Parathyroid adenoma (tissue), 2 donors: ENCODE measurements around the gene ABCF2.

Experiments used
- H2AFZ ChIP-seq: fragments of 300-600 bp; sonication (generic); one replicate; pipeline ENCODE4 v1.7.0; 2017; ENCODE audit warnings: antibody characterized with exemption, mild to moderate bottlenecking
- H3K27ac ChIP-seq: fragments of 300-600 bp; sonication (generic); one replicate; pipeline ENCODE4 v1.7.0; 2017
- H3K27me3 ChIP-seq: fragments of 300-600 bp; sonication (generic); one replicate; pipeline ENCODE4 v1.7.0; 2017; ENCODE audit warnings: low read length; ENCODE audit not compliant: control insufficient read depth, insufficient read depth
- H3K36me3 ChIP-seq: fragments of 300-600 bp; sonication (generic); one replicate; pipeline ENCODE4 v1.7.0; 2017; ENCODE audit warnings: low read length; ENCODE audit not compliant: control insufficient read depth, insufficient read depth
- H3K4me1 ChIP-seq: fragments of 300-600 bp; sonication (generic); one replicate; pipeline ENCODE4 v1.7.0; 2017; ENCODE audit warnings: control low read depth
- H3K4me2 ChIP-seq: fragments of 300-600 bp; sonication (generic); one replicate; pipeline ENCODE4 v1.7.0; 2017; ENCODE audit warnings: low read length
- H3K4me3 ChIP-seq: fragments of 300-600 bp; sonication (generic); one replicate; pipeline ENCODE4 v1.7.0; 2017; ENCODE audit warnings: low read depth, low read length
- H3K79me2 ChIP-seq: fragments of 300-600 bp; sonication (generic); one replicate; pipeline ENCODE4 v1.7.0; 2017; ENCODE audit warnings: control low read depth
- H3K9ac ChIP-seq: fragments of 300-600 bp; sonication (generic); one replicate; pipeline ENCODE4 v1.7.0; 2017; ENCODE audit warnings: mild to moderate bottlenecking
- H3K9me3 ChIP-seq: fragments of 300-600 bp; sonication (generic); one replicate; pipeline ENCODE4 v1.7.0; 2017; ENCODE audit warnings: low read length; ENCODE audit not compliant: control insufficient read depth
- CTCF ChIP-seq: fragments of 300-600 bp; sonication (generic); IDR thresholded peaks from one replicate; pipeline ENCODE4 v1.7.0; 2017; ENCODE audit warnings: antibody characterized with exemption, mild to moderate bottlenecking
- donor health status: primary hyperparathyroidism.

Gene ABCF2

GRCh38 chr7:151175793-151176311 lies 51.2 kb downstream of the ABCF2 start:
- Histone ChIP-seq H3K4me2 (no peak overlapping the region), H3K27me3 (no peaks in the 10 kb centered on the region), H3K36me3 (no peaks in the 10 kb centered on the region), H3K4me3 (no peak overlapping the region), H3K9ac (no peak overlapping the region), H3K4me1 (peaks cover 5% of the 10 kb centered on the region), H3K79me2 (no peaks in the 10 kb centered on the region), H3K9me3 (no peaks in the 10 kb centered on the region), H3K27ac (no peak overlapping the region), H2AFZ (no peak overlapping the region)
- TF ChIP-seq CTCF = no peak

GRCh38 chr7:151175047-151175792 lies 51.8 kb downstream of the ABCF2 start:
- H2AFZ ChIP-seq = no peak overlapping the region
- H3K36me3 ChIP-seq = no peaks in the 10 kb centered on the region
- TF ChIP-seq CTCF = no peak
- no peaks in the 10 kb centered on the region for H3K27me3 ChIP-seq
- no peaks in the 10 kb centered on the region for H3K9me3 ChIP-seq
- H3K4me2 ChIP-seq = no peak overlapping the region
- H3K79me2 ChIP-seq = no peaks in the 10 kb centered on the region
- H3K27ac ChIP-seq = no peak overlapping the region
- H3K4me3 ChIP-seq = no peak overlapping the region
- no peak overlapping the region for H3K9ac ChIP-seq
- peaks cover 5% of the 10 kb centered on the region for H3K4me1 ChIP-seq

- Histone ChIP-seq H3K79me2 (no peaks in the 10 kb centered on the region), H3K4me1 (peaks cover 5% of the 10 kb centered on the region), H3K4me2 (no peak overlapping the region), H2AFZ (no peak overlapping the region), H3K27ac (no peak overlapping the region), H3K9ac (no peak overlapping the region), H3K36me3 (no peaks in the 10 kb centered on the region), H3K27me3 (no peaks in the 10 kb centered on the region), H3K9me3 (no peaks in the 10 kb centered on the region), H3K4me3 (no peak overlapping the region)
- TF ChIP-seq CTCF = no peak
Observed at GRCh38 chr7:151174246-151175046, 52.6 kb downstream of the ABCF2 start.

- Histone ChIP-seq H3K4me1 (peaks cover 5% of the 10 kb centered on the region), H3K36me3 (no peaks in the 10 kb centered on the region), H3K4me2 (no peak overlapping the region), H2AFZ (no peak overlapping the region), H3K9me3 (no peaks in the 10 kb centered on the region), H3K4me3 (no peak overlapping the region), H3K9ac (no peak overlapping the region), H3K27ac (no peak overlapping the region), H3K27me3 (no peaks in the 10 kb centered on the region), H3K79me2 (no peaks in the 10 kb centered on the region)
- TF ChIP-seq CTCF = no peak
Observed at GRCh38 chr7:151173386-151174245, 53.4 kb downstream of the ABCF2 start.
